ENCODE measurements around the gene CHD5.
A peak's percentile ranks its signal among the peaks of the same experiment; 100 is the strongest.

The CHD5 gene

GRCh38 chr1:6133146-6133895 is 46.8 kb downstream of the CHD5 start:
- DNase-seq (ENCODE audit: low spot score), result no peak

- no peak for DNase-seq (ENCODE audit: low spot score)
Observed at GRCh38 chr1:6131561-6131960, 48.6 kb downstream of the CHD5 start.

- no peak for DNase-seq (ENCODE audit: low spot score)
Observed at GRCh38 chr1:6130596-6130995, 49.5 kb downstream of the CHD5 start.

- DNase-seq (ENCODE audit: low spot score), result no peak
Observed at GRCh38 chr1:6130036-6130435, 50.1 kb downstream of the CHD5 start.

- DNase-seq (ENCODE audit: low spot score), result no peak
Observed at GRCh38 chr1:6129313-6129712, 50.8 kb downstream of the CHD5 start.

- no peak for DNase-seq (ENCODE audit: low spot score)
Observed at GRCh38 chr1:6128276-6129081, 51.6 kb downstream of the CHD5 start.

GRCh38 chr1:6127587-6128163 is 52.4 kb downstream of the CHD5 start:
- DNase-seq (ENCODE audit: low spot score), result peak; percentile 87

- DNase-seq (ENCODE audit: low spot score), result no peak
Observed at GRCh38 chr1:6126521-6127067, 53.5 kb downstream of the CHD5 start.

GRCh38 chr1:6126028-6126427 is 54.1 kb downstream of the CHD5 start:
- DNase-seq (ENCODE audit: low spot score), result no peak

GRCh38 chr1:6125366-6125765 is 54.8 kb downstream of the CHD5 start:
- DNase-seq (ENCODE audit: low spot score), result no peak

GRCh38 chr1:6124746-6125365 is 55.3 kb downstream of the CHD5 start:
- no peak for DNase-seq (ENCODE audit: low spot score)

GRCh38 chr1:6124341-6124740 is 55.8 kb downstream of the CHD5 start:
- DNase-seq (ENCODE audit: low spot score), result no peak

- DNase-seq (ENCODE audit: low spot score), result no peak
Observed at GRCh38 chr1:6123816-6124215, 56.3 kb downstream of the CHD5 start.

- DNase-seq (ENCODE audit: low spot score), result no peak
Observed at GRCh38 chr1:6123083-6123482, 57.0 kb downstream of the CHD5 start.

- no peak for DNase-seq (ENCODE audit: low spot score)
Observed at GRCh38 chr1:6121651-6122370, 58.3 kb downstream of the CHD5 start.

- no peak for DNase-seq (ENCODE audit: low spot score)
Observed at GRCh38 chr1:6121021-6121421, 59.1 kb downstream of the CHD5 start.

- no peak for DNase-seq (ENCODE audit: low spot score)
Observed at GRCh38 chr1:6118415-6118814, 61.7 kb downstream of the CHD5 start.

GRCh38 chr1:6117624-6118023 is 62.5 kb downstream of the CHD5 start:
- DNase-seq (ENCODE audit: low spot score), result no peak

GRCh38 chr1:6117064-6117463 is 63.1 kb downstream of the CHD5 start:
- DNase-seq (ENCODE audit: low spot score), result no peak

GRCh38 chr1:6116137-6116536 is 64.0 kb downstream of the CHD5 start:
- peak; percentile 23 for DNase-seq (ENCODE audit: low spot score)

GRCh38 chr1:6113745-6114144 is 66.4 kb downstream of the CHD5 start:
- DNase-seq (ENCODE audit: low spot score), result no peak

GRCh38 chr1:6113116-6113515 is 67.0 kb downstream of the CHD5 start:
- no peak for DNase-seq (ENCODE audit: low spot score)
